HepG2 (cell line): ENCODE data around the gene GOLGA6C. TPM values are rescaled to one million over a fixed set of nuclear protein-coding genes. Genes with fewer than 3 reads are reported as not detected.

ENCODE experiments used
- DNMT3B ChIP-seq: conservative IDR thresholded peaks from 2 replicates; pipeline ENCODE4 v1.6.1; 2016; ENCODE audit warnings: missing biosample characterization, control low read depth
- SALL2 ChIP-seq: sonication (generic); formaldehyde crosslinking; IDR thresholded peaks from 2 replicates; pipeline ENCODE4 v1.8.1; 2023; ENCODE audit warnings: mild to moderate bottlenecking, missing genetic modification reagents, inconsistent platforms
- ZNF367 ChIP-seq: sonication (generic); formaldehyde crosslinking; IDR thresholded peaks from 2 replicates; pipeline ENCODE4 v1.4.0; 2020; ENCODE audit warnings: missing genetic modification reagents, borderline replicate concordance
- ZNF556 ChIP-seq: sonication (generic); formaldehyde crosslinking; IDR thresholded peaks from 2 replicates; pipeline ENCODE4 v1.4.0; 2020; ENCODE audit warnings: mild to moderate bottlenecking, missing genetic modification reagents, borderline replicate concordance
- ZNF607 ChIP-seq: sonication (generic); formaldehyde crosslinking; IDR thresholded peaks from 2 replicates; pipeline ENCODE4 v1.5.1; 2020; ENCODE audit warnings: missing genetic modification reagents, mild to moderate bottlenecking, borderline replicate concordance
- polyA plus RNA-seq, 8 experiments: library from polyadenylated mRNA; depleted of rRNA in 3 of 8; stranded (reverse) in 7 of 8; unstranded in 1 of 8; fragments of >200 nt; fragmentation: Illumina TruSeq in 4 of 8; extraction: Trizol in 4 of 8; gene quantifications; 2 replicates each; pipeline versions ENCODE4 v1.2.1 to v1.2.3, GENCODE V29; 2011 to 2016; ENCODE audit warnings: low read depth in 4 of 8, missing spikeins in 1 of 8, mixed read lengths in 1 of 8; ENCODE audit not compliant: insufficient read depth in 1 of 8
- total RNA-seq, 5 experiments: library from RNA; depleted of rRNA; stranded (reverse); fragments of >200 nt; fragmentation: Illumina TruSeq; extraction: Trizol; gene quantifications; 2 replicates each; pipeline ENCODE4 v1.2.3, GENCODE V29; 2016; ENCODE audit warnings: low read depth in 1 of 5
- TF ChIP-seq, protein P1 (sequence below), 2 experiments: fragments of 450-650 bp in 1 of 2; sonication (generic) in 1 of 2; formaldehyde crosslinking in 1 of 2; IDR thresholded peaks; 2 replicates each; pipeline versions ENCODE4 v1.6.1 to v1.8.0; 2016 to 2022; ENCODE audit warnings: antibody characterized with exemption in 1 of 2, mild to moderate bottlenecking in 1 of 2, missing genetic modification reagents in 1 of 2
- TF ChIP-seq, protein P2 (sequence below): IDR thresholded peaks from 2 replicates; pipeline ENCODE4 v1.6.1; 2012; ENCODE audit warnings: low read length, improper control_type of control experiment
- TF ChIP-seq, protein P3 (sequence below): sonication (generic); formaldehyde crosslinking; IDR thresholded peaks from 2 replicates; pipeline ENCODE4 v1.8.0; 2022; ENCODE audit warnings: mild to moderate bottlenecking, missing genetic modification reagents, borderline replicate concordance
- TF ChIP-seq, protein P4 (sequence below): conservative IDR thresholded peaks from 2 replicates; pipeline ENCODE4 v1.6.1; 2018; ENCODE audit warnings: missing genetic modification reagents

The GOLGA6C gene
- total and polyA plus RNA-seq, 2 of the 13 experiments (the other 11 are each of a cell fraction or from before 2014, with no cell fraction given): not detected

DNA sequence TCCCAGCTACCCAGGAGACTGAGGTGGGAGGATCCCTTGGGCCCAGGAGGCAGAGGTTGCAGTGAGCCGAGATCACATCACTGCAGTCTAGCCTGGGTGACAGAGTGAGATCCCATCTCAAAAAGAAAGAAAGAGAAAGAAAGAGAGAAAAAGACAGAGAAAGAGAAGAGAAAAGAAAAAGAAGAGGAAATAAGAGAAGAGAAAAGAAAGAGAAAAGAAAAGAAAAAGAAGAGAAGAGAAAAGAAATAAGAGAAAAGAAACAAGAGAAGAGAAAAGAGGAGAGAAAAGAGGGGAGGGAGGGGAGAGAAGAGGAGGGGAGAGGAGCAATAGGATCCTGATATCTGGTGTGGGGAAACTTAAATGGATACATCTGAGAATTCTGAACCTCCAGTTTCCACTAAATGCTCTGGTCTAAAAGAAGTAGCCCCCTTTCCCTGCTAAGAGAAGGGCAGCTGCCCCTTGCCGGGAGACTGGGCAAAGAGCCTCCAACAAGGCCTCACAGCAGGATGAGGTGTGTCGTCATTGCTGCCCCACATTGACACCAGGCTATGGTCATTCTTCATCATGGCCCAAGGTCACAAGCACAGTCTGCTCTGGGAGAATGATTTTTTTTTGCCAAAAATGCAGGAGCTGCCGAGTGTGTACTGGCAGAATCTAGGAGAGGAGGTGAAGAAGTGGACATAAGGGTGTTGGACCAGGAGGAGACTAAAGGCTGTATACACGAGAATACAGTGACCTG lies 56.6 kb downstream of the GOLGA6C start (continued):
- TF ChIP-seq, protein P1, sequence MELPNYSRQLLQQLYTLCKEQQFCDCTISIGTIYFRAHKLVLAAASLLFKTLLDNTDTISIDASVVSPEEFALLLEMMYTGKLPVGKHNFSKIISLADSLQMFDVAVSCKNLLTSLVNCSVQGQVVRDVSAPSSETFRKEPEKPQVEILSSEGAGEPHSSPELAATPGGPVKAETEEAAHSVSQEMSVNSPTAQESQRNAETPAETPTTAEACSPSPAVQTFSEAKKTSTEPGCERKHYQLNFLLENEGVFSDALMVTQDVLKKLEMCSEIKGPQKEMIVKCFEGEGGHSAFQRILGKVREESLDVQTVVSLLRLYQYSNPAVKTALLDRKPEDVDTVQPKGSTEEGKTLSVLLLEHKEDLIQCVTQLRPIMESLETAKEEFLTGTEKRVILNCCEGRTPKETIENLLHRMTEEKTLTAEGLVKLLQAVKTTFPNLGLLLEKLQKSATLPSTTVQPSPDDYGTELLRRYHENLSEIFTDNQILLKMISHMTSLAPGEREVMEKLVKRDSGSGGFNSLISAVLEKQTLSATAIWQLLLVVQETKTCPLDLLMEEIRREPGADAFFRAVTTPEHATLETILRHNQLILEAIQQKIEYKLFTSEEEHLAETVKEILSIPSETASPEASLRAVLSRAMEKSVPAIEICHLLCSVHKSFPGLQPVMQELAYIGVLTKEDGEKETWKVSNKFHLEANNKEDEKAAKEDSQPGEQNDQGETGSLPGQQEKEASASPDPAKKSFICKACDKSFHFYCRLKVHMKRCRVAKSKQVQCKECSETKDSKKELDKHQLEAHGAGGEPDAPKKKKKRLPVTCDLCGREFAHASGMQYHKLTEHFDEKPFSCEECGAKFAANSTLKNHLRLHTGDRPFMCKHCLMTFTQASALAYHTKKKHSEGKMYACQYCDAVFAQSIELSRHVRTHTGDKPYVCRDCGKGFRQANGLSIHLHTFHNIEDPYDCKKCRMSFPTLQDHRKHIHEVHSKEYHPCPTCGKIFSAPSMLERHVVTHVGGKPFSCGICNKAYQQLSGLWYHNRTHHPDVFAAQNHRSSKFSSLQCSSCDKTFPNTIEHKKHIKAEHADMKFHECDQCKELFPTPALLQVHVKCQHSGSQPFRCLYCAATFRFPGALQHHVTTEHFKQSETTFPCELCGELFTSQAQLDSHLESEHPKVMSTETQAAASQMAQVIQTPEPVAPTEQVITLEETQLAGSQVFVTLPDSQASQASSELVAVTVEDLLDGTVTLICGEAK (IDR thresholded peaks at IDR 0.05): no peak
- TF ChIP-seq, protein P1 (CRISPR knock-in tag; IDR thresholded peaks at IDR 0.05): no peak
- TF ChIP-seq ZNF556 (CRISPR knock-in tag) (no peak), ZNF367 (CRISPR knock-in tag) (no peak), SALL2 (no peak), DNMT3B (CRISPR knock-in tag) (no peak), ZNF607 (CRISPR knock-in tag) (no peak)
- TF ChIP-seq, protein P2, sequence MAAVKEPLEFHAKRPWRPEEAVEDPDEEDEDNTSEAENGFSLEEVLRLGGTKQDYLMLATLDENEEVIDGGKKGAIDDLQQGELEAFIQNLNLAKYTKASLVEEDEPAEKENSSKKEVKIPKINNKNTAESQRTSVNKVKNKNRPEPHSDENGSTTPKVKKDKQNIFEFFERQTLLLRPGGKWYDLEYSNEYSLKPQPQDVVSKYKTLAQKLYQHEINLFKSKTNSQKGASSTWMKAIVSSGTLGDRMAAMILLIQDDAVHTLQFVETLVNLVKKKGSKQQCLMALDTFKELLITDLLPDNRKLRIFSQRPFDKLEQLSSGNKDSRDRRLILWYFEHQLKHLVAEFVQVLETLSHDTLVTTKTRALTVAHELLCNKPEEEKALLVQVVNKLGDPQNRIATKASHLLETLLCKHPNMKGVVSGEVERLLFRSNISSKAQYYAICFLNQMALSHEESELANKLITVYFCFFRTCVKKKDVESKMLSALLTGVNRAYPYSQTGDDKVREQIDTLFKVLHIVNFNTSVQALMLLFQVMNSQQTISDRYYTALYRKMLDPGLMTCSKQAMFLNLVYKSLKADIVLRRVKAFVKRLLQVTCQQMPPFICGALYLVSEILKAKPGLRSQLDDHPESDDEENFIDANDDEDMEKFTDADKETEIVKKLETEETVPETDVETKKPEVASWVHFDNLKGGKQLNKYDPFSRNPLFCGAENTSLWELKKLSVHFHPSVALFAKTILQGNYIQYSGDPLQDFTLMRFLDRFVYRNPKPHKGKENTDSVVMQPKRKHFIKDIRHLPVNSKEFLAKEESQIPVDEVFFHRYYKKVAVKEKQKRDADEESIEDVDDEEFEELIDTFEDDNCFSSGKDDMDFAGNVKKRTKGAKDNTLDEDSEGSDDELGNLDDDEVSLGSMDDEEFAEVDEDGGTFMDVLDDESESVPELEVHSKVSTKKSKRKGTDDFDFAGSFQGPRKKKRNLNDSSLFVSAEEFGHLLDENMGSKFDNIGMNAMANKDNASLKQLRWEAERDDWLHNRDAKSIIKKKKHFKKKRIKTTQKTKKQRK: no peak
- TF ChIP-seq, protein P3, sequence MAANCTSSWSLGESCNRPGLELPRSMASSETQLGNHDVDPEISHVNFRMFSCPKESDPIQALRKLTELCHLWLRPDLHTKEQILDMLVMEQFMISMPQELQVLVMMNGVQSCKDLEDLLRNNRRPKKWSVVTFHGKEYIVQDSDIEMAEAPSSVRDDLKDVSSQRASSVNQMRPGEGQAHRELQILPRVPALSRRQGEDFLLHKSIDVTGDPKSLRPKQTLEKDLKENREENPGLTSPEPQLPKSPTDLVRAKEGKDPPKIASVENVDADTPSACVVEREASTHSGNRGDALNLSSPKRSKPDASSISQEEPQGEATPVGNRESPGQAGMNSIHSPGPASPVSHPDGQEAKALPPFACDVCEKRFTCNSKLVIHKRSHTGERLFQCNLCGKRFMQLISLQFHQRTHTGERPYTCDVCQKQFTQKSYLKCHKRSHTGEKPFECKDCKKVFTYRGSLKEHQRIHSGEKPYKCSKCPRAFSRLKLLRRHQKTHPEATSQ (CRISPR knock-in tag): no peak
- TF ChIP-seq, protein P4, sequence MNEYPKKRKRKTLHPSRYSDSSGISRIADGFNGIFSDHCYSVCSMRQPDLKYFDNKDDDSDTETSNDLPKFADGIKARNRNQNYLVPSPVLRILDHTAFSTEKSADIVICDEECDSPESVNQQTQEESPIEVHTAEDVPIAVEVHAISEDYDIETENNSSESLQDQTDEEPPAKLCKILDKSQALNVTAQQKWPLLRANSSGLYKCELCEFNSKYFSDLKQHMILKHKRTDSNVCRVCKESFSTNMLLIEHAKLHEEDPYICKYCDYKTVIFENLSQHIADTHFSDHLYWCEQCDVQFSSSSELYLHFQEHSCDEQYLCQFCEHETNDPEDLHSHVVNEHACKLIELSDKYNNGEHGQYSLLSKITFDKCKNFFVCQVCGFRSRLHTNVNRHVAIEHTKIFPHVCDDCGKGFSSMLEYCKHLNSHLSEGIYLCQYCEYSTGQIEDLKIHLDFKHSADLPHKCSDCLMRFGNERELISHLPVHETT (CRISPR knock-in tag): no peak
